ENCODE results near the gene MBNL2.

GRCh38 chr13:97238432-97238831 is 16.3 kb downstream of the MBNL2 start:
- no peak for TF ChIP-seq CTCF (IDR thresholded peaks at IDR 0.05)
- no peak for TF ChIP-seq POLR2A (IDR thresholded peaks at IDR 0.05)
- TF ChIP-seq POLR2AphosphoS5 (IDR thresholded peaks at IDR 0.05): no peak
